Retinal pigment epithelial cell (primary cell): ENCODE data around the gene IFNG-AS1.

Experiments used
- DNase-seq: peaks from one replicate; pipeline ENCODE4 v3.0.0-alpha.2; 2010; ENCODE audit warnings: low read depth
- H3K4me3 ChIP-seq: 2 replicates; pipeline ENCODE4 v1.5.1; 2011; ENCODE audit warnings: mild to moderate bottlenecking, low read length, control low read depth, moderate library complexity
- TF ChIP-seq, protein P1 (sequence below): conservative IDR thresholded peaks from 2 replicates; pipeline ENCODE4 v1.5.1; 2011; ENCODE audit warnings: low read depth, low read length, control low read depth, inconsistent platforms

Gene IFNG-AS1

DNA sequence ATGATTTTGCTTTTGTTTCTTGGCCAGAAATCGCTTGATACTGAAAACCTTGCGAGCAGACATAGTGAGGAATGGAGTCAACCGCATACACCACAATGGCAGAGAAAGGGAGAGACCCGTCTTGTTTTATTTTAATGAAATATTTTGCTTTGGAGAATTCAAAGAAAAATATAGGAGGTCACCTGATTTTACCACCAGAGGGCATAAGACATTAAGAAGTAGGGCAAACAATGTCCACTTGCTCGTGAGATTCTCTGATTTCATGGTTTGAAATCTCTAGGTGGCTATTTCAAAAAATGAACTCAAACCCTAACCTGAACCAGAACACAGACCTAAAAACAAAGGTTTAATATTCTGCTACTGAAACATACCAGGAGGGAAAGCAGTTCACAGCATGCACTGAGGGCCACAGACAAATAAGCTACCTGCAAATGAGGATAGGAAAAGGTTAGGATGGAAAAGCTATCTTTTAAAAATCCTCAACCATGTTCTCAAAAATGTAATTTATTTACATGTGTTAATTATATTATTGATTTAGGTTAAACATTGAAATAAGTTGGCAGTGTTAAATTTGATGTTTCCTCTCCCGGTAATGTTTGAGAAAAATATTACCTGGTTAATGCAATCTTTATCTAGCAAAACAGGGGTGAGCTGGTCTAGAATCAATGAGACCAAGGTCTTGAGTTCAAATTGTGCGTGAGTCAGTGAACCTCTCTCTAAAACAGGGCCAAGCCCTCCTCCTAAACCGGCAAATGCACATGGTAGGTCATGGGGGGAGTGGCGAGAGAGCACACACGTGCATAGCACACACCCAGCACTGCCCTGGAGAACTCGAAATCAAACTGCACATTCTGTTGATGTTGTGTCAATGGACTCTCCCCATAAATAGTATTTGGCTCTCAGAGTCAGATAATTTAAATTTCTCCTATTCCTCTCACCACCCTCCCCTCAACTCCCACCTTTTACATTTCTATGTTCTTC, 12.5 kb downstream of the IFNG-AS1 start:
- TF ChIP-seq, protein P1, sequence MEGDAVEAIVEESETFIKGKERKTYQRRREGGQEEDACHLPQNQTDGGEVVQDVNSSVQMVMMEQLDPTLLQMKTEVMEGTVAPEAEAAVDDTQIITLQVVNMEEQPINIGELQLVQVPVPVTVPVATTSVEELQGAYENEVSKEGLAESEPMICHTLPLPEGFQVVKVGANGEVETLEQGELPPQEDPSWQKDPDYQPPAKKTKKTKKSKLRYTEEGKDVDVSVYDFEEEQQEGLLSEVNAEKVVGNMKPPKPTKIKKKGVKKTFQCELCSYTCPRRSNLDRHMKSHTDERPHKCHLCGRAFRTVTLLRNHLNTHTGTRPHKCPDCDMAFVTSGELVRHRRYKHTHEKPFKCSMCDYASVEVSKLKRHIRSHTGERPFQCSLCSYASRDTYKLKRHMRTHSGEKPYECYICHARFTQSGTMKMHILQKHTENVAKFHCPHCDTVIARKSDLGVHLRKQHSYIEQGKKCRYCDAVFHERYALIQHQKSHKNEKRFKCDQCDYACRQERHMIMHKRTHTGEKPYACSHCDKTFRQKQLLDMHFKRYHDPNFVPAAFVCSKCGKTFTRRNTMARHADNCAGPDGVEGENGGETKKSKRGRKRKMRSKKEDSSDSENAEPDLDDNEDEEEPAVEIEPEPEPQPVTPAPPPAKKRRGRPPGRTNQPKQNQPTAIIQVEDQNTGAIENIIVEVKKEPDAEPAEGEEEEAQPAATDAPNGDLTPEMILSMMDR, result peak; percentile 47
- no peak for DNase-seq
- H3K4me3 ChIP-seq, result no peak overlapping the region

DNA sequence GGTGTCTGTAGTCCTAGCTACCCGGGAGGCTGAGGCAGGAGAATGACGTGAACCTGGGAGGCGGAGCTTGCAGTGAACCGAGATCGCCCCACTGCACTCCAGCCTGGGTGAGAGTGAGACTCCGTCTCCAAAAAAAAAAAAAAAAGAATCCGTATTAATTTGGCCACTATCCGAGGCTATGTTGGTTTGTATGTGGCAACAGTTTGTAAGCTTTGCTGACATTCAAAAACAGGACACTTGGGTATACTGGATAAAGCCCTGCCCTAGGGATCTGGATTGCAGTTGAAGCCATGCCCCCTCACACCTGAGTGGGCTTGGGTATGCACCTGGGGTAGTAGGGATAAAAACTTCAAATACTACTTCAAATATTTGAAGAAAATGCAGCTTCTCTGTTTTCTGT, 14.5 kb downstream of the IFNG-AS1 start:
- DNase-seq, result no peak
- TF ChIP-seq, protein P1, result no peak
- H3K4me3 ChIP-seq, result no peak overlapping the region

DNA sequence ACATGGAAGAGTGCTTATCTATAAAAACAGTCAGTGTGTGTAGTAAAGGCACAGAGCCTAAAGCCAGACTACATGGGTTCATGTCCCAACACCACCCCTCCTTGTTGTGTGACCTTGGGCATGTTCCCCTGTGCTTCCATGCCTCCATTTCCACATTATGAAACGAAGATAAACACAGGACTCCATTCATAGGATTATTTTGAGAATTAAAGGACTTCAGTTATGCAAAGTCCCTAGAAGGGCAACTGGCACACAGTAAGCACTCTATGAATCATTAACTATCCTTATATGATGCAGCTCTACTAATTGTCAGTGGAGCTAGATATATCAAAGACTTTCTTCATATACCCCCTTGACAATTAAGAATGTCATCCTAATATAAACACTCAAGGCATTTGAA, 17.8 kb downstream of the IFNG-AS1 start:
- no peak for DNase-seq
- H3K4me3 ChIP-seq, result no peak overlapping the region
- TF ChIP-seq, protein P1, result no peak

DNA sequence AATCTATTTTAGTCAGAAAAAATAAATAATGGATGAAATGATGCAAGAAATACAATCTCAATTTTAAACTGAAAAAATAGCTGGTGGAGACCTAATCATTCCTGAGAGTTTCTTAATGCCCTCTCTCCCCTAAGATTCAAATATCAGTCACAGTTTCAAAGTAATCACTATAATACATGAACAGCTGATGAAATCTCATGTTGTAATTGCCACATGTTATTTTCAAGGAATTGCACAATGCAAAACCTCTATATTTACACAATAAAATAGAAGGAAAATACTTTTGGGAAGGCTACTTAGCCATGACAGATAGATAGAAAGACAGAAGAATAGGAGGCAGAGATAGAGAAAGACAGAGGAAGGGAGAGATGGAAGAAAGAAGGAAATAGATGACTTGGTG, 18.2 kb downstream of the IFNG-AS1 start:
- TF ChIP-seq, protein P1, result no peak
- no peak overlapping the region for H3K4me3 ChIP-seq
- DNase-seq, result no peak

DNA sequence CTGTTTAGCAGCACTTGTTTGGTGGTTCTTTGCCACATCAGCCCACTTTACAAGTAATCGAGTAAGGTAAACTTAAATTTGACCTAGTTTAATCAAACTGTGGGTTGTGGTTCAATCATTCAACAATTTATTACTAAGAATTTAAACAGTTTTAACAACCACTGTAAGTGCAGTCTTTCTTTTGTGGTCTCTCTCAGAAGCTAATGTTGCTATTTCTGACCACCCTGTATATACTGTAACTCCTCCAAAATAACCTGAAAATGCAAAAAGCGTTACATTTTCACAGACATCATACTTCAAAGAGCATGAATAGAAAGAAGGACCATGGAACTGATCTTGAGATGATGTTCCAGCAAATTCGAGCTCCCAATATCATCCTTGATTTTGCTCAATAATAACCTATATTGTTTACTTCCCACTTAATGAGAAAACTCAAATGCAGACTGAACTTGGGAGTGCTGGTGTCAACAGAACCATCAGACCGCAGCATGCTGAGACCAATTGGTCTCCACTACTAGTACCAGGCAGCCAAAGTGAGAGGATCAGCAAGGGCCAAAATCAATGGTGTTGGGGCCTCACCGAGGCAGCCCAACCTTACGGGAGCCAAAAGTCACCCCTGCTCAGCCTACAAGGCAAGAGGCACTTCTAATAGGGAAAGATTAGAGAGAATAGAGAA, 22.1 kb downstream of the IFNG-AS1 start:
- no peak overlapping the region for H3K4me3 ChIP-seq
- no peak for DNase-seq
- TF ChIP-seq, protein P1, result no peak

DNA sequence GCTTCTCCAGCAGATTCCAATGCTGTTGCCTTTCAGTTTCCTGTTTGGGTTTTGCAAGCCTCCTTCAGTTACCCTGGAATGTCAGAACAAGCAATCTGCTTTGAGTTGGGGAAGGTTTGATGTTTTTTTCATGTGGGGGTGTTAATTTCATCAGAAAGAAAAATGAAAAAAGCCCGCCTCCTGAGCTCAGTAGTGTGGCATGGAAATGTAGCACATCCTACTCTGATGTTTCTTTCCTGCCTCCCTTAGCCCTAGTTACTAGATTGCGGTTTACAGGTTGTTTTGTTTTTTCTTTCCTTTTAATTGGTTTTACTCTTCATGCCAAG, 22.6 kb downstream of the IFNG-AS1 start:
- DNase-seq, result no peak
- TF ChIP-seq, protein P1, result no peak
- H3K4me3 ChIP-seq, result no peak overlapping the region

DNA sequence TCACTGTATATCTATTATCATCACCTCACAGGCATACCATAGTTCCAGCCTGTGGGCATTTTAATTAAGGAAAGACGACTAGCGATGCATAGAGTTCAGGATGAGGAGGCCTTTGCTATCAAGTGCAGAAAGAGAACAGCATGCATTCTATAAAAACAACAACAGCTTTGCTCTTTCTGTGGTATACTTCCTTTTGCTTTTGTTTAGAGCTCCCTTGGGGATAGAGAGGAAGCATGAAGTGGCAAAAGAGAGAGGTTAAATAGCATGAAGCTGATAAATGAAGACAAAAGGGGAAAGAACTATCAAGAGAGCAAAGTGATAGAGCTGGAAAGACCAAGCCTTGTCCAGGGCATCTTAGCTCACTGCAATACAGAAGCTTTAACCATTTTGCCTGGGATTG, 23.5 kb downstream of the IFNG-AS1 start:
- H3K4me3 ChIP-seq, result no peak overlapping the region
- TF ChIP-seq, protein P1, result no peak
- DNase-seq, result no peak
